HFF-Myc (cell line): ENCODE data around the gene PRODH2.
A peak's percentile ranks its signal among the peaks of the same experiment; 100 is the strongest.

Experiments used
- DNase-seq: peaks from one replicate; pipeline ENCODE4 v3.0.0-alpha.2; 2011; ENCODE audit warnings: low read depth; ENCODE audit errors: extremely low read depth
- H3K4me3 ChIP-seq: replicated peaks from 2 replicates; pipeline ENCODE4 v1.5.1; 2011; ENCODE audit warnings: low read depth, mild to moderate bottlenecking, control low read depth, low read length
- CTCF ChIP-seq: IDR thresholded peaks from 2 replicates; pipeline ENCODE4 v1.5.1; 2012; ENCODE audit warnings: mild to moderate bottlenecking, low read depth, low read length, control low read depth; ENCODE audit errors: missing control alignments

PRODH2 gene

GRCh38 chr19:35856546-35857149, 44.0 kb upstream of the PRODH2 start, which contains the start of gene KIRREL2:
TSS of gene KIRREL2 (plus strand) at chr19:35856911. CDS start at chr19:35857120, 209 bp downstream.
- DNase-seq: no peak
- H3K4me3 ChIP-seq: peak within 1 kb of the TSS; percentile 29
- TF ChIP-seq CTCF: no peak

- no peak for TF ChIP-seq CTCF
- H3K4me3 ChIP-seq: no peak overlapping the region
- no peak for DNase-seq
These were observed 40.6 kb upstream of the PRODH2 start for GRCh38 chr19:35853038-35853756.

- H3K4me3 ChIP-seq: no peak within 1 kb of the TSS
- TF ChIP-seq CTCF: no peak
- no peak for DNase-seq
These were observed 39.6 kb upstream of the PRODH2 start, which contains the start of gene NPHS1 for GRCh38 chr19:35852029-35852780. TSS of gene NPHS1 (minus strand) at chr19:35852504. CDS start at chr19:35851837, 667 bp downstream.

- TF ChIP-seq CTCF: peak; percentile 12
- DNase-seq: no peak
- no peak overlapping the region for H3K4me3 ChIP-seq
These were observed 38.8 kb upstream of the PRODH2 start for GRCh38 chr19:35851213-35852028.

GRCh38 chr19:35848919-35849505, 36.4 kb upstream of the PRODH2 start:
- TF ChIP-seq CTCF: no peak
- H3K4me3 ChIP-seq: no peak overlapping the region
- no peak for DNase-seq

- TF ChIP-seq CTCF: no peak
- no peak for DNase-seq
- no peak overlapping the region for H3K4me3 ChIP-seq
These were observed 35.8 kb upstream of the PRODH2 start for GRCh38 chr19:35848486-35848885.
